Measurements from ENCODE around the gene PTCSC3. TPM values are rescaled to one million over a fixed set of nuclear protein-coding genes. Genes with fewer than 3 reads are reported as not detected.

The PTCSC3 gene
- not detected for total RNA-seq
- not detected for polyA plus RNA-seq (2013, experiment 1 of 2)
- not detected for polyA plus RNA-seq (2013, experiment 2 of 2)
- long read RNA-seq, experiment 1, result 0 reads
- long read RNA-seq, experiment 2, result 0 reads
- long read RNA-seq, experiment 3, partial matches to known transcripts, result 0 of 1 reads
- long read RNA-seq, experiment 3, other reads (novel, unspliced or antisense), result 1 of 1 reads
- long read RNA-seq, experiment 4, result 0 reads

- DNase-seq, result no peak
- H3K27me3 Mint-ChIP-seq (ENCODE audit: insufficient read depth), result no peaks in the 10 kb centered on the region
- H3K4me1 Mint-ChIP-seq, result no peaks in the 10 kb centered on the region
- WGBS, 2 experiments (ENCODE audit: insufficient coverage in 1 of 2, insufficient read length in 1 of 2), result 96 to 100% methylated on average over 4 of the region's 4 CpGs
- no peaks in the 10 kb centered on the region for H3K36me3 ChIP-seq (ENCODE audit: control insufficient read depth, insufficient read depth, low read length)
- H3K27ac Mint-ChIP-seq, result no peak within 1 kb of the TSS
- no peak within 1 kb of the TSS for H3K4me3 ChIP-seq (ENCODE audit: low read length)
- TF ChIP-seq CTCF (conservative IDR thresholded peaks at IDR 0.05), result no peak
- no peaks in the 10 kb centered on the region for H3K9me3 ChIP-seq (ENCODE audit: control insufficient read depth, low read length)
- no peaks in the 10 kb centered on the region for H3K36me3 Mint-ChIP-seq (ENCODE audit: low read depth)
- H3K4me1 ChIP-seq (ENCODE audit: control insufficient read depth, insufficient read depth, low read length), result no peaks in the 10 kb centered on the region
- no peaks in the 10 kb centered on the region for H3K27me3 ChIP-seq (ENCODE audit: control insufficient read depth, insufficient read depth, low read length, poor library complexity, severe bottlenecking)
- H3K9me3 Mint-ChIP-seq, result no peaks in the 10 kb centered on the region
- H3K9ac ChIP-seq (ENCODE audit: extremely low read depth, low read length, poor library complexity, severe bottlenecking), result no peak within 1 kb of the TSS
- H3K4me3 Mint-ChIP-seq, result no peak within 1 kb of the TSS
- no peak within 1 kb of the TSS for H3K27ac ChIP-seq (ENCODE audit: low read depth, low read length)
Measured at GRCh38 chr14:36176524-36176923, at the start of gene PTCSC3. Gene PTCSC3 (minus strand): TSS chr14:36176722.

- peaks cover 3% of the 10 kb centered on the region for H3K27me3 Mint-ChIP-seq (ENCODE audit: insufficient read depth)
- Histone ChIP-seq H3K9ac (ENCODE audit: extremely low read depth, low read length, poor library complexity, severe bottlenecking) (no peak overlapping the region), H3K27me3 (ENCODE audit: control insufficient read depth, insufficient read depth, low read length, poor library complexity, severe bottlenecking) (no peaks in the 10 kb centered on the region), H3K36me3 (ENCODE audit: control insufficient read depth, insufficient read depth, low read length) (no peaks in the 10 kb centered on the region), H3K9me3 (ENCODE audit: control insufficient read depth, low read length) (no peaks in the 10 kb centered on the region), H3K4me1 (ENCODE audit: control insufficient read depth, insufficient read depth, low read length) (peaks cover 9% of the 10 kb centered on the region), H3K27ac (ENCODE audit: low read depth, low read length) (no peak overlapping the region), H3K4me3 (ENCODE audit: low read length) (no peak overlapping the region)
- H3K27ac Mint-ChIP-seq, result no peak overlapping the region
- H3K9me3 Mint-ChIP-seq, result no peaks in the 10 kb centered on the region
- DNase-seq, result no peak
- no peak overlapping the region for H3K4me3 Mint-ChIP-seq
- no peak for TF ChIP-seq CTCF (conservative IDR thresholded peaks at IDR 0.05)
- peaks cover 35% of the 10 kb centered on the region for H3K4me1 Mint-ChIP-seq
- H3K36me3 Mint-ChIP-seq (ENCODE audit: low read depth), result no peaks in the 10 kb centered on the region
- WGBS, 2 experiments (ENCODE audit: insufficient coverage in 1 of 2, insufficient read length in 1 of 2), result no CpG with 5 or more reads among the region's 1 CpG
Measured at GRCh38 chr14:36226164-36226563, 49.6 kb upstream of the PTCSC3 start.

- WGBS, 2 experiments (ENCODE audit: insufficient coverage in 1 of 2, insufficient read length in 1 of 2), result 91 to 97% methylated on average over 8 to 9 of the region's 9 CpGs
- H3K9me3 Mint-ChIP-seq, result no peaks in the 10 kb centered on the region
- no peak overlapping the region for H3K4me3 Mint-ChIP-seq
- no peak for TF ChIP-seq CTCF (conservative IDR thresholded peaks at IDR 0.05)
- no peak overlapping the region for H3K9ac ChIP-seq (ENCODE audit: extremely low read depth, low read length, poor library complexity, severe bottlenecking)
- no peaks in the 10 kb centered on the region for H3K36me3 Mint-ChIP-seq (ENCODE audit: low read depth)
- no peaks in the 10 kb centered on the region for H3K36me3 ChIP-seq (ENCODE audit: control insufficient read depth, insufficient read depth, low read length)
- no peak for DNase-seq
- no peak overlapping the region for H3K4me3 ChIP-seq (ENCODE audit: low read length)
- H3K27ac ChIP-seq (ENCODE audit: low read depth, low read length), result no peak overlapping the region
- peaks cover 3% of the 10 kb centered on the region for H3K27me3 Mint-ChIP-seq (ENCODE audit: insufficient read depth)
- peaks cover 29% of the 10 kb centered on the region for H3K4me1 Mint-ChIP-seq
- H3K9me3 ChIP-seq (ENCODE audit: control insufficient read depth, low read length), result no peaks in the 10 kb centered on the region
- H3K27me3 ChIP-seq (ENCODE audit: control insufficient read depth, insufficient read depth, low read length, poor library complexity, severe bottlenecking), result no peaks in the 10 kb centered on the region
- H3K27ac Mint-ChIP-seq, result no peak overlapping the region
- peaks cover 9% of the 10 kb centered on the region for H3K4me1 ChIP-seq (ENCODE audit: control insufficient read depth, insufficient read depth, low read length)
Measured at GRCh38 chr14:36224176-36224575, 47.7 kb upstream of the PTCSC3 start.

Measured in endodermal cell (in vitro differentiated cells).